NCI-H1105 (cell line): ENCODE measurements around the gene STK33.

Experiments
- DNase-seq: peaks from one replicate; lab custom pipeline; 2025; lab: John Stamatoyannopoulos, UW

The STK33 gene

DNA sequence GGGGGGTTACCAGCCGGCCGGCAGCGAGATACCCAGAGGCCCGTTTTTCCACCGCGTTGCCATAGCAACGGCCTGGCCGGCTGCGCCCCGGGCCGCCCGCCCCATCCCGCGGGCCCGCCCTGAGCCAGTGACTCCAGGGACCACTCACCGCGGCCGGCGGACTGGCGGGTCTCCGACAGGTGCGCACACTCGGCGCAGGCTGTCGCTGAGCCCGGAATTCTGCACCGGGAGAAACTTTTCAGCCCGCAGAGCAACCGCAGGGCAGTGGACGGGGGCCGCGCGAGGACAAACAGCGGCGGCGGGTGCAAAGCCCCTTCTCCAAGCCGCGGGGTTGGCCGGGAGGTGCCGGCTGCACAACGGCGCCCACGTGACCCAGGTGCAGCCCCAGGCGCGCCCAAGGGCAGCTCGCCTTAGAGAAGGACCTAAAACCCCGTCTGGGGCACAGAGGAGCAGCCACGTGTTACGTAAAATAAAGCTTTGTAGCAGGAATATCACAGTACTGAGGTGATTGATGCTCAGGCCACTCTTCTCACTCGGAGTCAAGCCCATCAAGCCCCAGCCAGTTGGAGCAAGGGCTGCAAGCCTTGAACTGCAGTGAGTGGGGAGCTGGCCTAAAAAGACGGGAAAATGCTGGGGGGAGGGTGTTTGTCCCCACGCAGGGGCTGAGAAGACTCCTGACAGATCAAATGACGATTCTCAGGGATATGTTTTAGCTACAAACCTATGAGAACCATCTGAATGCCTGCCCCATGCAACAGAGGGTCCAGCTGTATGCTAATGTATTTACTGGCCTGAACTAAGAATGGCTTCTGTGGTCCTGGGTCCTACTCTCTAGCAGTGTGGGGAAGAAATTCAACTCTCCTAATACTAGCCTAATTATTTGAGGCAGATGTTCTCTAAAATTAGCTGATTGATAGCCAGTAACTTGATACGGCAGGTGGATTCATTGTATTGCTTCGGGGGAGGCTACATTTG is at the start of gene STK33:
Gene STK33, minus strand, starts transcription at position 294 of the 975 bp plus-strand sequence. CDS start 119,323 bp downstream, outside the sequence.
- peak; percentile 87 for DNase-seq

DNA sequence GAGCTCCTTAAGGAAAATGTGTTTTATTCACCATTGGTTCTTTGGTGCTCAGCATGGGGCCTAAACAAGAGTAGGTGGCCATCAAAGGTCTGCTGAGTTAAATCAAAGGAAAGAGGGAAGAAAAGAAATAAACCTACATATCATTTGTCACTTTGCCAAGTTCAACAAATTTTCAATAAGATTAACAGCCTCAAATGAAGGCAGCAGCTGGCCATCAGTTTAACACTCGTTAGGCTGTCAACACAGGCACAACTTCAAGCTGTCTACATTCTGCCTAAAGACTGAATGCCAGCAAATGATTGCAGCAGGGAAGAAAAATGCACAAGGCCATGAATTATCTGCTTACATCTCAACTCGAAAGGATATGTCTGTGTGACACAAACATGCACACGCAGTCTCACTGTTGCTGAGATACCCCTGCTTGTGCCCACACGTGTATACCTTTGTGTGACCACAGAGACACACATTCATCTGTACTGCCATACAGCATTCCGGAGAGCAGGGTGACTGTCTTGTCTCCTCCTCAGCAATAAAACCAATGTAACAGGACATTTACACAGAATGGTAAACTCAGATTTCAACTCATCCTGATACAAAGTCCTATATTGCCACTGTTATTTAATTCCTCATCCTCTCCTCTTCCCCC is 48.3 kb upstream of the STK33 start:
- DNase-seq: no peak

DNA sequence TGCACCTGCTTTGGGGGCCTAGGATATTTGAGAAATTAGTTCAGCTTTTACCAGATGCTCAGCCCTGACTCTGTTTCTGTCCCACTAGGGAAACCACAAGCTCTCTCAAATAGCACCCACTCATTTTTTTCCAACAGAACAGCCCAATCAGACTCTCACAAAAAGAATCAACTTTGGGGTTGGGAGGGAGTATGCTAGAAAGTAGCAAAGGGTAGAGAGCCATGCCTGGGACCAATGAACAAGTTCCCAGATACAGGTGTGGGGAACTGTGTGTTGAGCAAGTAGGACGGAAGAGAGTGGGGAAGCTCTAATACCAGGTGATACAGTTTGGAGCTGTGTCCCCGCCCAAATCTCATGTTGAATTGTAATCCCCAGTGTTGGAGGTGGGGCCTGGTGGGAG is 47.3 kb upstream of the STK33 start:
- no peak for DNase-seq

DNA sequence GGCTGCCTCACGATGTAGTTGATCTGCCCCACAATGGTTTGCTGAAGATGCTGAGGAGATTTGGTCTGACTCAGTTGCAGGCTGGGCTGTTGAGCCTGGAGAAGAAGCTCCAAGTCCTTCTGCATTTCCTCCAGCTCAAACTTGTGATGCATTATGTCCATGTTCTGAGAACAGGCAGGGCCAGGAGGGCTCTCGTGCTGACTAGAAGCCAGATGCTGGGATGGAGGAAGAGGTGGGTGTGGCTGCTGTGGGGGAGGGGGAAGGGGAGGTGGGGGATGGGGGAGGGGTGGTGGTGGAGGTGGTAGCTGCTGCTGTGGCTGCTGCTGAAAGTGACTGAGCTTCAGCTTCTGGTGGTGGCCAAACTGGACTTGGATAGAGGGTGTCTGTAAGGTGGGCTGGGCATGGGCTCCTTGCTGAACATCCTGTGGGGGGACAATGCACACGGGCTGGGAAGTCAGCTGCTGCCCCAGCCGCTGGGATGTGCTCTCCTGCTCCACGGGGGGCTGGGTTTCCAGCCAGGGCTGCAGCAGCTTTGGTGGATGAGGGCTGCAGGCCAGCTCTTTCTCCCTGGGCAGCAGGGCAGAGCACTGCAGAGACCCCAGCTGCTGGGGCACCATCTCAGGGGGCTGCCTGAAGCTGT is 46.4 kb upstream of the STK33 start:
- DNase-seq: no peak

DNA sequence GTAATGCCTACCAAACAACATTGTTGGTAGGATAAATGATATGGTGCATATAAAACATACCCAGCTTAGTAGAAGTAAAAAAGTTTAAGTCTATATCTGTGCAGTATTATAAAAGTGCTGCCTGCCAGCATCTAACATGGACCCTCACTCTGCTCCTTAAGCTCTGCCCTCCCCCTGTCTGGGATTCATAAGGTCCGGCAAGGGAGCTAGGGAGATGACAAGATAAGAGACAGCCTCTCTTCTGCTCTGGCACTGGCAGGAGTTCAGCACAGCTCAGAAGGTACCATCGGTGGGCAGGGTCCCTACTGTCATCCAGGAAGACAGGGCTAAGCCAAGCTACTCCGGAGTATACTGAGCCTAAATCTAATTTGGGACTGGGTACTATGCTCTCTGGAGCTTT is 45.6 kb upstream of the STK33 start:
- DNase-seq: no peak

DNA sequence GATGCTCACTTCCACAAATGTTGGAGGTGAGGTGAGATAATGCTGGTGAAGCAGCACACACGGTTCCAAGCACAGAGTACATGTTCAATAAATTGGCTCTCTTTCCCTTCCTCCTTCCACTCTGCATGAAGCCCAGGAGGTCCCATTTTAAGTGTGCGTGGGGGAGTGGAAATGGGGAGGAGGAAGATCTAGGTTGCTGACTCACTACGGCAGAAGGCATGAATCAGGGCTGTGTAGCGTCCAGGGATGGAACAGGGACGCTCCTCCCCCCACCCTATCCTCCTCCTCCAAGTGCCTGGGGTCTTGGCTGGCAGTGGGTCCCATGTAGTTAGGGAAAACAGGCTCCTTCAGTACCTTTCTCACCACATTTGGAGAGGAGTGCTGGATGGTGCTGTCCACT is 44.3 kb upstream of the STK33 start:
- no peak for DNase-seq

DNA sequence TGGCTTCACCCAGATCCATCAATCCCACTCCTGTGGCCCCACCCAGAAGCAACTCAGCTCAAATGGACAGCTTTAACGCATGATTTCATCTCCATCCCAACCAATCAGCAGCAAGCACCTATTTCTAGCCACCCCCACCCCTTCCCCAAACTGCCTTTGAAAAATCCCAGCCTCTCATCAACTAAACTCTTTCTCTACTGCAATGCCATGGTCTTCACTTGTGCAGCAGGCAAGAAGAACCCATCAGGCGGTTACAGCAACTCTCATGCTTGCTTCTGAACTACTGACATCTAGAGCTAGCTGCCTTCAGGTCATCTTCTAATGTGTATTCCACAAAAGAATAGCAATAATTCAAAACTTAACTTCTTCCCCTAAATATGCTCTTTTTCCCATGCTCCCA is 42.1 kb upstream of the STK33 start:
- no peak for DNase-seq

DNA sequence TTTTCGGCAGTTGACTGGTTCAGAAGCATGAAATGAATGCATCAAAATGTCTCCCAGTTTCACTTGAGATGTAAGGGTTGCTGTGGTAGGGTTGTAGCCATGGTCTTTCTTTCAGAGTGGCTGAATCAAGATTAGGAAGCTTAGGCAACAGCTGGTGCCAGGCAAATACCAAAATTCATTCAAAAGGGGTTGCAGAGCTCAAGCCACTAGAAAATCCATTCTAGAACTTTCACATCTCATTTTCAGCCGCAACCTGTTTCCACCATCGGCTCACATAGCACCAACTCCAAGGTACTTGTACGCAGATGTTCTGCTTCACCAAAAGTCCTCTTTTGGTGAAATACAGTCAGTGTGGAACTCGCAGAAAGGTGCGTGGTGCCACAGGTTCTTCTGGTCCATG is 40.5 kb upstream of the STK33 start:
- no peak for DNase-seq

DNA sequence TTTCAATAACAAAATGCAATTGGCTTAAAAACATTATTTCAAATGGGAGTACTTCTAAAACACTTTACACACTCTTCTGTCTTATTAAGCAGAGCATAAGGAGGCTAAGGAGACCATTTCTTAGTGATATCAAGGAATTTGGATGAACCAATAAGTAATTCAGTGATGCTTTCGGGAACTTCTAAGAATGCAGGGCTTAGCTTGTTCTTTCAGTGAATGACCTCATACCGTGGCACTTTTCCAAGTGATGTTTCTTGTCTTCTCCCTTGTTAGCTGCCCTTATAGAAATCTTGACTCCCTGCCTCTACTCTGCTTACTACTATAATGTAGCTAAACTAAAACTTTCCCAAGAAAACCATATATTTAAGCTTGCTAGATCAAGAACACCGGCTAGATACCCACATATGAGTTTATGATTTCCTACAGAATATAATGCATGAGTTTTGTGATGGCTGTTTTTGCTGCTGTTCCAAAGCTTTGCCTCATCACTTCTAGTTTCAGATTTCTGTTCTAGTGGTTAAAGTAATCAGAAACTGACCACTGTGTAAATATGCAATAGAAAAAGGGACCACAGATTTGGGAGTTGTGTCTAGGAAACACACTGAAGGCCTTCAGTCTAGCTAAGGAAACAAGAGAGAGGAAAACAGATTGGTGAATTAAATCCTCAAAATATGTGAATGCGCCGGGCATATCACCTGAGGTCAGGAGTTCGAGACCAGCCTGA is 37.5 kb upstream of the STK33 start:
- no peak for DNase-seq

DNA sequence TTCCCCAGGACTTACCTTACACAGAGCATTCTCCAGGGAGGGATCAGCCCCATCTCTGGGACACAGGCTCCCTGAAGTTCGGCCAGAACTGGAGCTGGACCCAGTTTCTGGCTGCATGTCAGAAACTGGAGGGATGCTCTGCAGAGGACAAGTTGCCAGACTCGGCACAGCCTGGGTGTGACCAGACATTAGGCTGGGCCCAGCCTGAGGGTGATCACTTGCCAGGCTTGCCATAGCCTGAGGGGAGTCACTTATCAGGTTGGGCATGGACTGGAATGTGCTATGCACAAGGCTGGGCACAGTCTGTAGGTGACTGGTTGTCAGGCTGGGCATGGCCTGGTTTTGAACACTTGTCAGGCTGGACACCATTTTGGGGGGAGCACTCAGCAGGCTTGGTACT is 30.7 kb upstream of the STK33 start:
- DNase-seq: no peak

DNA sequence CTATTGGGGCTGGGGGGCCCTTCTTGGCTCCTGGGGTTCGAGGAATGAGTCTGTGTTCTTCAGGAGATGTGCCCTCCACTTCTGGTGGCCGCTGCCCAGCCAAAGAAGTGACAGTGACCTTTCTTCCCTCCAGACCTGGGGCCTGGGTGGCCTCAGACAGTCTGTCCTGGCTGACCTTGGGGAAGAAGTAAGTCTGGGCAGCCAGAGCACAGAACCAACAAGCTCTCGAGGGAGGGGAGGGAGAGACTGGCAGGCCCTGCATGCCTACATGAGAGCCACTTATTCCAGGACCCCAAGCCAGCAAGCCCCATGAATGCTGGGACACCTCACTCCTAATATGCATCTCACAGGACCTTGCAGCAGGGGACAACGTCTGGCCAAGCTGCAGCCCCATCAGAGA is 27.1 kb upstream of the STK33 start:
- no peak for DNase-seq

DNA sequence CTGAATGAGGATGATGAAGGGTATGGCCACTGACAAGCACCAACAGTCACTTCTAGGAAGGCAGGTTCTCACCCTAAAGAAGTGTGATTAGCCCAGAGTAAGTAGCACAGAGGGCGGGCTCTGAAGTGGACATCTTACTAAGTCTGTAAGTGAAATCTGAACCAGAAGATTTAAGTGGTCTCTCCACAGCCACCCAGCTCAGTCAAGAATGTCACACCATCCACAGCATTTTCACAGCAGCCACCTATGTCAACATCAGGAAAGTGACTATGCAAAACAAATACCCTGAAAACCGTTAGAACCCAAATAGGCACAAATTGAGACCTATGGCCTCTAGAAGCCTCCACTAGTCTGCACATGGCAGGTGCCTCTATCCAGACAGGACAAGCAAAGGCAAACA is 23.0 kb upstream of the STK33 start:
- no peak for DNase-seq

DNA sequence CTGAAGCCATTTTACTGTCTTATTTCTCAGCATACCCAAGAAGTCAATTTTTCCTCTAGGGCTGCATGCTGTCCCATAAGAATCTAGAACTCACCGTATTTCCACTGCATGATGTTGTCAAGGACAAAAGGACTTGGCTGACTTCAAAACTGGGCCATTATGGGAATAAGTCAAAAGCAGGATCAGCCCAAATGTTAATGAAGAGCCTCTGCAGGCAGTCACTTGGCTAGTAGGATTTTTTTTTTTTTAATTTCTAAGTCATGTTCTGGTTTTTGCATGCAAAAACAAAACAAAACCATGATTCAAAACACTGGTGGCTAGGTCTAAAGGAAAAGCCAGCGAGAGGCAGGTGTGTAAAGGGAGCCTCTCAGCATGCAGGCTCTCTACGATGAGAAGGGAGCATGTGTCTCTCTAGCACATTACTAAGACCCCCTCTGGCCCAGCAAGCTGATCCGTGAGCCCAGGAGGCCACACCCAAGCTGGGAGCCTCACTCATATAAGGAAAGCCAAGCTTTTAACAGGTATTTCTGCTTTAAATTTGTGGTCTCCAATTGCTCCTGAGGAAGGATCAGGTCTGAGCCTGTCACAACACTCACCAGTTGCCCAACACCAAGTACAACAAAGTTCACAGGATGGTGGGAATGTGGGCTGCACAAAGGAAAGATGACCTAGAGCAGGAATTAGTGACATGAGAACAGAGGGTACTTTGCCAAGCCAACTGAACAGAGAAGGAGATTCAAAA is 21.4 kb upstream of the STK33 start:
- DNase-seq: no peak

DNA sequence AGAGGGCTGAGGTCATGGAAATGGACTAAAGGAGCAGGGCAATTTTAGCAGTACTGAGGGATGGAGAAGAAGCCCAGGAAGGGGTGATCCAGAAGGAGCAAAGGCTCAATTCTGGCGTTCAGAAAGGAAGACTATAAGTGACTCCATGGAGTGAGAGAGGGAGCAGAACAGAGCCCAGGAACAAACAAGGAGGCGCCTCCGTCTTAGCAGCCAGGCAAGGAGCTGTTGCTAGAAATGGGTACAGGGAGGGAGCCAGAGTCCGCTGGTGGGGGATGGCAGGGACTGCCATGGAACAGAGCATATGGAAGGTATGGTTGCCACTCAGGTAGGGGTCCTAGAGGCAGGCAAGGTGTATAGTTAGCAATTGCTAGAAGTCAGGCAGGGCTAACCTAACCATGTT is 20.5 kb upstream of the STK33 start:
- DNase-seq: no peak

DNA sequence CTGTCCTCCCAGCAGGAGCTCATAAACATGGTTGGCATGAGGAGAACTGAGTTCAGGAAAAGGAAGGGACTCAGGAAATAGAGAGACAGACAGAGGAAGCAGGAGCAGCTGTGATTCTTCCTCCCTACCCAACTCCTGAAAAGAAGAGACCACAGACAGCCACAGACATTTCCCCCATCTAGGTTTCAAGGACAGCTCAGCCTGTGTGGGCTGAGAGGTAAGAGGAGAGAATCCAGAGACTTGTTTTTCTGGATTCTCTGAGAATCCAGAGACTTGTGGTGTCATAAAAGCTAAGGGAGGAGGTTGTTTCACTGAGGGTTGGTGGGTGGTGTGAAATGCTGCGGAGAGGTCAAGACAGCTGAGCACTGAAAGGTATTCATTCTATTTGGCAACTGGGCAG is 19.0 kb upstream of the STK33 start:
- DNase-seq: no peak

DNA sequence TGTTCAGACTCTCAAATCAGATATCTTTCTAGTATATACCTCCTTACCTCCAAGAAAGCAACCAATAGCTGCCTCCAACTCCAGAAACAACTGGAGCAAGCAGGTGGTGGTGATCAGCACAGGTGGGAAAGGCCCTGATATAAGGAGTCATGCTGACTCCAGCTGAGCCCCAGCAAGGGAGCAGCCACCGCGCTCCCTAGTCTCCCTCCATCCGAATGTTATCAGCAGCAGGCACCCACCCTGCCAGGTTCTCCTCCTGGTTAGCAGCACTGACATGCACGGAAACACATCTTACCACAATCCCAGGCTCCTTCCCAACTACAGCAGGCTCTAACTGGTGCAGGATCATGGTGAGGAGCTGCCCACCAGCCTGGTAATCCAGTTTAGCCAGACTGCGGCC is 18.5 kb upstream of the STK33 start:
- DNase-seq: no peak

DNA sequence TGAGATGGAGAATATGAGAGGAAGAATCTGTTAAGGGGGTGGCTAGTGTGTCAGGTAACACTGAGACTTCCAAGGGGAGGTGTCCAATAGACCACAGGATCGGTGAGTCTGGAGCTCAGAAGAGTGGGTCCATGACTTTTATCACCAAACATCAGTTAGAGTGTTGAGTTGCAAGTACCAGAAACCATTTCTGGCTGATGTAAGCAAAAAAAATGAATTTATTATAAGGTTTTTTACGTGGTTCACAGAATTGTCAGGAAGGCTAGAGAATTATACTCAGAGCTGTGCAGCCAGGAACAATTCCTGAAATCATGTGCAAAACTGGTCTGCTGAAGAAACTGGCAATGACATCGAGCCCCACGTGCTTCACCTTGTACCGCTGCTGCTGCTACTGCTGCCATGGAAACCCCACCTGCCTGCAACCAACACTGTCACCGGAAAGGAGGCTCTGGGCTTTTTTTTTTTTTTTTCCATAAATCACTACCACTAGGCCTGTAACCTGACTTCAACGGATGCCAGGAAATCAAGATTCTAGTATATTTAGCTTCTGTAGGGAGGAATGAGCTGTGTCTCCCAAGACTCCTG is 16.6 kb upstream of the STK33 start:
- peak; percentile 62 for DNase-seq

DNA sequence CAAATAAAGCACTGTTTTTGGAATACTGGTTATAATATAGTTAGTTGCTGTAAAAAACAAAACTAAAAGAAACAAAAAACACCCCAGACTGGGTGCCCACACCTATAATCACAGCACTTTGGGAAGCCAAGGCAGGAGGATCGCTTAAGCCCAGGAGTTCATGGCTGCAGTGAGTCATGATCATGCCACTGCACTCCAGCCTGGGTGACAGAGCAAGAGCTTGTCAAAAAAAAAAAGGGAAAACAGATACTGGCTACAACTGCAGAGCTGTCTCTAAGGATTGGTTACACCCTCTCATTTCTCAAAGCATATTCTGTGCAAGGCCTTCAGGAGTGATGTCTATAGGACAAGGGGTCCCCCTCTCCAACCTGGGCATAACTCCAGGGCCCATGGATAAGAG is 14.6 kb upstream of the STK33 start:
- DNase-seq: no peak

DNA sequence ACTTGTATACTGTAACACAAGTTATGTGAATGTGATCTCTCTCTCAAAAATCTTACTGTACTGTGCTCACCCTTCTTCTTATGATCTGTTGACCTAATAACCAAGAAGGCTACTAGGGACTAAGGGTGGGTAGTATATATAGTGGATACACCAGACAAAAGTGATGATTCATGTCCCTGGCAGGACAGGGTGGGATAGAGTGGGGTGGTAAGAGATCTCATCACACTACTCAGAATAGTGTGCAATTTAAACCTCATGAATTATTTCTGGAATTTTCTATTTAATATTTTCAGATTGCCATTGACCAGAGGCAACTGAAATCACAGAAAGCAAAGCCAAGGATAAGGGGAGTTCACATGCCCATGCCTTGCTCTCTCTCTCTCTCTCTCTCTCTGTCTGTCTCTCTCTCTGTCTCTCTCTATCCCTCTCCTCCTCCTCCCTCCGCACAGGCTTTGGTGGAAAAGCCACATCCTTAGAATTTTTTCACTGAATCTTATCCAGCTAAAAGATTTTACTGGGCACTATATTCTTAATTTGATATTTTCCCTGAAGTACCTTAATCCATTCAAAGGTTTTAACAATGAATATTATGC is 12.0 kb upstream of the STK33 start:
- DNase-seq: no peak

DNA sequence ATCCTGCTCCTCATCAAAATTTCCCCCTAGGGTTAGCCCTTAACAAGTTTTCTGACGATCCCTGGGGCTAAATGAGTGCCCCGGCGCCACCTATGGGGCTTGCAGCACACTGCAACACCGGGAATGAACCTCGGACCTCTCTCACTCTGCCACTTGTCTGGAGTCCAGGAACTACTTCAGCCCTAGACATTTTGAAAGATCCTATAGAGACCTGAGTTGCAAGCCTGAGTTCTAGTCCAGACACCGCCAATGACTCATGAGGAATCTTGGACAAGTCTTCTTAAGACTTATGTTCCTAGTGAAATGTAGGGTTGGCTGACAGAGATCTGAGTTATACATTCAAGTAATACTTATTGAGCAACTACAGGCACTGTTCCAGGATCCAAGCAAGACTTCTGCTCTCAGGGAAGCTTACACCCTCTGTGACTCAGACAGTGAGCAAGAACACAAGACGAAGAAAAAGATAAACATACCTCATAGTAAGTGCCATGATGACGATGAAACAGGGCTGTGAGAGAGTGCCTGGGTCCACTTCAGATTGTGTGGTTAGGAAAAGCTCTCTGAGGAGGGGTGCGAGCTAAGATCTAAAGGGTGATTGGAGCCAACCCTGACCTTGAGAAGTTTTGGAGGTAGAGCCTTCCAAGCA is 10.2 kb upstream of the STK33 start:
- DNase-seq: no peak
